ENCODE data around the gene GTF2F1.

GRCh38 chr19:6374161-6374709 is 18.7 kb downstream of the GTF2F1 start:
- TF ChIP-seq POLR2AphosphoS5 (IDR thresholded peaks at IDR 0.05): no peak
- no peak for TF ChIP-seq POLR2A (IDR thresholded peaks at IDR 0.05)
